ENCODE results near the gene MIGA2.
"Not testable (repeated sequence)": the region's sequence is repeated elsewhere in the genome, so short reads cannot be mapped to it uniquely, and the experiment has no call there.

The MIGA2 gene

GRCh38 chr9:129036241-129036922, at the start of gene MIGA2:
TSS of gene MIGA2 (plus strand) at chr9:129036626. CDS start at chr9:129040595, 3,969 bp downstream.
- DNase-seq: peak; percentile 99 to 100

- DNase-seq: no peak
Measured at GRCh38 chr9:128986671-128987070, 49.8 kb upstream of the MIGA2 start.

GRCh38 chr9:128987805-128988204, 48.6 kb upstream of the MIGA2 start:
- DNase-seq: no peak

GRCh38 chr9:128992995-128993394, 43.4 kb upstream of the MIGA2 start:
- peak in 1 of 2 experiments; percentile 22 for DNase-seq

GRCh38 chr9:128995791-128996190, 40.6 kb upstream of the MIGA2 start:
- no peak for DNase-seq

- DNase-seq: no peak
Measured at GRCh38 chr9:128998462-128998861, 38.0 kb upstream of the MIGA2 start.

- DNase-seq: no peak
Measured at GRCh38 chr9:128999581-129000206, 36.7 kb upstream of the MIGA2 start.

GRCh38 chr9:129001504-129002325, 34.7 kb upstream of the MIGA2 start:
- DNase-seq: no peak

GRCh38 chr9:129002992-129003391, 33.4 kb upstream of the MIGA2 start:
- no peak for DNase-seq

GRCh38 chr9:129004173-129004572, 32.3 kb upstream of the MIGA2 start:
- not testable (repeated sequence) for DNase-seq

GRCh38 chr9:129005336-129005997, 31.0 kb upstream of the MIGA2 start:
- no peak for DNase-seq

- DNase-seq: peak; percentile 71 to 79
Measured at GRCh38 chr9:129006328-129007034, 29.9 kb upstream of the MIGA2 start.

- no peak for DNase-seq
Measured at GRCh38 chr9:129007035-129007765, 29.2 kb upstream of the MIGA2 start.

GRCh38 chr9:129007766-129008468, 28.5 kb upstream of the MIGA2 start:
- no peak for DNase-seq

GRCh38 chr9:129008469-129008965, 27.9 kb upstream of the MIGA2 start:
- DNase-seq: no peak

GRCh38 chr9:129008986-129009583, 27.3 kb upstream of the MIGA2 start:
- no peak for DNase-seq

- DNase-seq: no peak
Measured at GRCh38 chr9:129009584-129010141, 26.8 kb upstream of the MIGA2 start.

- no peak for DNase-seq
Measured at GRCh38 chr9:129010267-129010975, 26.0 kb upstream of the MIGA2 start.

- no peak for DNase-seq
Measured at GRCh38 chr9:129011170-129011569, 25.3 kb upstream of the MIGA2 start.
